Ecto neural progenitor cell (in vitro differentiated cells): Measurements from ENCODE around the gene LRRC51.
A peak's percentile ranks its signal among the peaks of the same experiment; 100 is the strongest.

Experiments used
- DNase-seq: peaks from one replicate; pipeline ENCODE4 v3.0.0-alpha.2; 2018; ENCODE audit warnings: low spot score

Gene LRRC51

GRCh38 chr11:72069787-72070251 lies 10.8 kb upstream of the LRRC51 start:
- DNase-seq = peak; percentile 52

- no peak for DNase-seq
Measured at GRCh38 chr11:72070491-72070890, 10.2 kb upstream of the LRRC51 start.

- DNase-seq = no peak
Measured at GRCh38 chr11:72072348-72072747, 8.3 kb upstream of the LRRC51 start.

- no peak for DNase-seq
Measured at GRCh38 chr11:72075109-72075508, 5.5 kb upstream of the LRRC51 start.

GRCh38 chr11:72075756-72076155 lies 4.9 kb upstream of the LRRC51 start:
- no peak for DNase-seq

GRCh38 chr11:72078477-72078876 lies 2.2 kb upstream of the LRRC51 start:
- no peak for DNase-seq

GRCh38 chr11:72079819-72080325 lies 778 bp upstream of the LRRC51 start:
- DNase-seq = no peak

- DNase-seq = no peak
Measured at GRCh38 chr11:72081184-72081644, 564 bp downstream of the LRRC51 start.

- DNase-seq = no peak
Measured at GRCh38 chr11:72081821-72082453, 1.3 kb downstream of the LRRC51 start.

GRCh38 chr11:72083414-72083813 lies 2.8 kb downstream of the LRRC51 start:
- no peak for DNase-seq

- DNase-seq = no peak
Measured at GRCh38 chr11:72084076-72084475, 3.4 kb downstream of the LRRC51 start.

GRCh38 chr11:72084965-72085364 lies 4.3 kb downstream of the LRRC51 start:
- no peak for DNase-seq

GRCh38 chr11:72085621-72086351 lies 5.1 kb downstream of the LRRC51 start:
- no peak for DNase-seq

GRCh38 chr11:72088076-72088808 lies 7.6 kb downstream of the LRRC51 start:
- no peak for DNase-seq

- DNase-seq = peak; percentile 81
Measured at GRCh38 chr11:72091292-72091691, 10.6 kb downstream of the LRRC51 start.

- DNase-seq = no peak
Measured at GRCh38 chr11:72098741-72099140, 18.1 kb downstream of the LRRC51 start.

- DNase-seq = no peak
Measured at GRCh38 chr11:72100009-72100408, 19.4 kb downstream of the LRRC51 start.

- no peak for DNase-seq
Measured at GRCh38 chr11:72100462-72100861, 19.8 kb downstream of the LRRC51 start.

- no peak for DNase-seq
Measured at GRCh38 chr11:72102162-72102561, 21.5 kb downstream of the LRRC51 start.

- no peak for DNase-seq
Measured at GRCh38 chr11:72102631-72102945, 21.9 kb downstream of the LRRC51 start.

- peak; percentile 99 for DNase-seq
Measured at GRCh38 chr11:72102946-72103753, 22.5 kb downstream of the LRRC51 start, which contains the start of gene LAMTOR1. Gene LAMTOR1, minus strand, starts transcription at chr11:72103297. Its CDS starts 73 bp downstream, at chr11:72103224.

- DNase-seq = no peak
Measured at GRCh38 chr11:72103754-72104167, 23.1 kb downstream of the LRRC51 start.
